HL-60/S4 treated with phorbol 12-myristate 13-acetate at 8.2 ng/mL for 4 days and 3 days (cell line): ENCODE measurements around the gene TBC1D8B.

ENCODE experiments used
- in situ Hi-C: fragments of 300-500 bp; cut with MboI; formaldehyde crosslinking; loops from 2 replicates; pipeline ENCODE4 v1.15.0; 2022; ENCODE audit warnings: low sequenced_read_pairs

TBC1D8B gene

DNA sequence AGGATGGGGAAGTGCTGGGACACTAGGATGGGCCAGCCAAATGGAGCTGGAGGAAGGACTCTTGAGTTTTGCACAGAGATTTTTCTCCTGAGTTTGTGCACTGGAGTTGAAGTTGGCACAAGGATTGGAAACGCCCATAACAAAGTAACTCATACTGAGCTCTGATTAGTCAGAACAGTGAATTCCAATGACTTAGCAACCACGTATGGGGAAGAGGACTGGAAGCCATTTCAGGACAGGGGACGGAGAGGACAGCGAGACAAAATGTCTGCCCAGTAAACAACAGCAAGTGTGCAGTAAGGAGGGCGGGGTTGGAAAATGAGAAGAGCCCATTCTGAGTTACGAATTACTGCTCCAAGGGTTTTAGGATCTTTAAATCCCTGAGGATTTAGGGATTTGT lies 94.8 kb downstream of the TBC1D8B start:
- in situ Hi-C loops, result no loop called here

GRCh38 chrX:106898462-106898861 lies 96.0 kb downstream of the TBC1D8B start:
- in situ Hi-C loops, result no loop called here

DNA sequence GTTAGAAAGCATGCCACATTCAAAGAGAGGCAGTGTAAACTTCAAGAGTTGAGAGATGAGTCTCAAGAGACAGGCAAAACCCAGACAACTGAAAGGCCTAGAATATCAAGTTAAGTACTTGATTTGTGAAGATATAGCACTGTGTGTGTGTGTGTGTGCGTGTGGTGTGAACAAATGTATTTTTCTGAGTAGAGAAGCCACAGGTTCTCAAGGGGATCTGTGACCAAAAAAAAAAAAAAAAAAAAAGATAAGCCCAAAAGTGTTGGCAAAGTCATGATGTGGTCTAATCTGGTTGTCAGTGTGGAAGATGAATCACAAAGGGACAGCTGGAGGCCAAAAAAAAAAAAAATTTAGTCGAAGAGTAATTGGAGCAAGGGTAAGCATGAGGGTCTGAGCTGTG lies 96.8 kb downstream of the TBC1D8B start:
- in situ Hi-C loops, result no loop called here

DNA sequence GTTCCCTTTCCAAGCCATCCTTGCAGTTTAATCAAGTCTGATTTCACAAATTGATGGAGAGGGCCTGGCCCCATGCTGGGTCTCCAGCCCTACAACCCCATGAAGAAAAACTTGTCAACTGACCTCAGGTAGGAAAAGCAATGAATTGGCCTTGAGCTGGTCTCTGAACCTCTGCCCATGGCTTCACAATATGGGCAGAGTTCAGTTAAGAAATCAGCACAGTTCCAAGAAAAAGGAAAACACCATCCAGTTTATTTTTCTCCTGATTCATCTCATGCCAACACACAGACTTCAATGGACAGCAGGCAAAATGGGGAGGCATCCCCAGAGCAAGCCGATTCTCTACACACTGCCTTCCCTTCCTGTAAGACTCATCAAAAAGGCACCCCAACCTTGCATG lies 97.4 kb downstream of the TBC1D8B start:
- in situ Hi-C loops, result no loop called here

GRCh38 chrX:106901341-106901740 lies 98.9 kb downstream of the TBC1D8B start:
- in situ Hi-C loops, result no loop called here

- in situ Hi-C loops, result no loop called here
These were observed 99.3 kb downstream of the TBC1D8B start for GRCh38 chrX:106901781-106902219.

DNA sequence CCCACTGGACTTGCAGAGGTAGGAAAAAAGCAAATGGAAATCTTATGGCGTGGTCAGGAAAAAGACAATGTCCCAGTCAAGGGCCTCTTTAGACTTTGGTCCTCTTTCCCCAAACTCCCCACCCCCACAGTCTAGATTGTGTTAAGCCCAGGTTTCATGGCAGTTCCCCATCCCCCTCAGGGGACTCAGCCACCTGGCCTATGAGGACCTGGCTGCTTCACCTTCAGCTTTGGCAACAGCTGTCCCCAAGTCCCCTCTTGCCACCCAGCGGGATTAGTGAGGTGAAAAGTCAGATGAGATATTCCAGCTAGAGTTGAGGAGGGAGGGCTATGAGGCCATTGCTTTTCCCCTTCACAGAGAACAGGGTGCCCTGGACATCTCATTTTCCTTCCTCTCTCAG lies 100.2 kb downstream of the TBC1D8B start:
- in situ Hi-C loops, result no loop called here

DNA sequence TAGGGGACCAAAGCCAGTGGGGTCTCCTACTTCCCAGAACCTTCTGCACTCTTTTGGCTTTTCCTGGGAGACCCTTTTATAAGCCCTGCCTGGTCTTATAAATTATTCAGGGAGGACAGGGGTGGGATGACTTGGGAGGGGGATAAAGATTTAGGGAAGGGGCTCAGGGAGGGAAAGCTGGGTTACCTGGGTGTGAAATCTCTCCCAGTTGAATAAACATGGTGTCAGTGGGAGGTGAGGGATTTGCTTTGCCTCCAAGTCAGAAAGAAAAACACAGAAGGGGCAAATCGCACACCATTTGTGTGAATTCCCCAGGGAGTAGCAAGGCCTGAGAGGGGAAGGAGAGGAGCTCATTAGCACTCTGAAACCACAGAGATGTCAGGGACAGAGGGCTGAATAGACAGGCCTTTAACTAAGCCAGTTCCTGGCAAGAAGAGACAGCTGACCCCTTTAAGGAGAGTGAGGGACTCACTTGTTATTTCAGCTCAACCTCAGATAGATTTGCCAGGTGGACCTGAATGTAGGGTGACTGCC lies 100.9 kb downstream of the TBC1D8B start, which contains the start of gene RIPPLY1:
RIPPLY1 (minus strand) TSS at position 51 of the 534 bp plus-strand sequence. CDS start 54 bp downstream, outside the sequence.
- in situ Hi-C loops, result no loop called here

DNA sequence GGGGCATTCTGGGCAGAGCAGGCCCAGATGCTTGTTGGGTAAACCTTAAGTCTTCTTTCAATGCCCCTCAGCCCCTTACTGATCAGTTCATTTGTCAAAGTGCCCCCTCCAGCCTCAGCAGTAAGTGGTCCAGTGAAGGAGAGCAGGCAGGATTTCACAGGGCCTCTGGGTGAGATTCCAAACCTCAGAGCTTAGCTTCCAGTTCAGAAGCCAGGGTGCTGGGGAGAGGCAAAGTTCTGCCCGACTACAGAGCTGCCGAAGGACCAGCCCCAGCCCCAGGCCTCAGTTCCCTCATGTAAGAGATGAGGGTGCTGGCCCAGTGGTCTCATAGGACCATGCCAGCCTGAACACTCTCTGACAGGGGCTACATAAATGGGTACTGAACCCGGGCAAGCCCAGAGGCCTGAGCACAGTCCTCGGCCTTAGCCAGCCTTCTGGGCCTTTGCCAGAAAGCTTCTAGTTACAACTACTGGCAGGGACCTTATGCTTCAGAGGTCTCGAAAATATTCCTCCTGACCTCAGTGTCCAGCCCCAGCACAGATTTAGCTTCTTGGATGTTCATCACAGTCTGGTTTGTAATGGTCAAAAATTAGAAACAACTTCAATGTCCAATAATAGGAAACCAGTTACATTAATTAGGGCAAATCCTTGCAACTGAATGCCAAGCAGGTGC lies 101.5 kb downstream of the TBC1D8B start:
- in situ Hi-C loops, result no loop called here

GRCh38 chrX:106905064-106905708 lies 102.7 kb downstream of the TBC1D8B start:
- in situ Hi-C loops, result no loop called here

DNA sequence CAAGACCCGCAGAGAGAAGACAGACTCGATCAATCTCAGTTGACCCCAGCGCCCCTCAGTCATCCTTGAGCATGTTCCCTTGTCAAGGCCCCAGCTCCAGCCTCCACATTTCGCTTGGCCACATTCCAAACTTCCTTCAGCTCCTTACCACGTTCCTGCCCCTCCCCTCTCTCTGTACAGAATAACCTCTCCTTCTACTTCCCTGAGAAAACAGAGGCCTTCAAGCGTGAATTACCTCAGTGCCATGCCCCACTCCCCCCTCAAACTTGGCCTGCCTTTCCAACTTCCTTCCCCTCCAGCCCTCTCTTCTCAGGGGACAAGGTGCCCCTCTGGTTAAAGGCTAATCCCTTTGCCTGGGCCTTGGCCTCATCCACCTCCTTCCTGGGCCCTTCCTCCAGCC lies 103.9 kb downstream of the TBC1D8B start:
- in situ Hi-C loops, result no loop called here

GRCh38 chrX:106912864-106913263 lies 110.4 kb downstream of the TBC1D8B start:
- in situ Hi-C loops, result no loop called here

- in situ Hi-C loops, result no loop called here
These were observed 115.5 kb downstream of the TBC1D8B start for GRCh38 chrX:106917830-106918500.

- in situ Hi-C loops, result no loop called here
These were observed 117.5 kb downstream of the TBC1D8B start, which contains the start of gene CLDN2 for GRCh38 chrX:106919932-106920452. Gene CLDN2, plus strand, starts transcription at chrX:106920402. Its CDS starts 7,827 bp downstream, at chrX:106928229.

- in situ Hi-C loops, result no loop called here
These were observed 119.2 kb downstream of the TBC1D8B start for GRCh38 chrX:106921637-106922036.
